Neural crest cell (in vitro differentiated cells): Measurements from ENCODE around the gene KRTAP5-11. TPM values are rescaled to one million over a fixed set of nuclear protein-coding genes. Genes with fewer than 3 reads are reported as not detected.
"Not testable (repeated sequence)": the region's sequence is repeated elsewhere in the genome, so short reads cannot be mapped to it uniquely, and the experiment has no call there.

ENCODE experiments used
- DNase-seq: peaks from one replicate; pipeline ENCODE4 v3.0.0; 2021; ENCODE audit warnings: low read depth, mixed read lengths, low spot score
- H3K27ac Mint-ChIP-seq: one replicate; pipeline ENCODE4 v1.8.0; 2021; ENCODE audit warnings: mild to moderate bottlenecking, mixed read lengths; ENCODE audit not compliant: unreplicated experiment
- H3K27me3 Mint-ChIP-seq: 2 replicates; pipeline ENCODE4 v1.8.0; 2021; ENCODE audit warnings: low read depth, mild to moderate bottlenecking, mixed read lengths
- H3K36me3 Mint-ChIP-seq: 2 replicates; pipeline ENCODE4 v1.8.0; 2021; ENCODE audit warnings: low read depth, mild to moderate bottlenecking, mixed read lengths
- H3K4me1 Mint-ChIP-seq: 2 replicates; pipeline ENCODE4 v1.8.0; 2021; ENCODE audit warnings: mixed read lengths
- H3K4me3 Mint-ChIP-seq: one replicate; pipeline ENCODE4 v1.8.0; 2021; ENCODE audit warnings: mild to moderate bottlenecking, mixed read lengths
- H3K9me3 Mint-ChIP-seq: 2 replicates; pipeline ENCODE4 v1.8.0; 2021; ENCODE audit warnings: mixed read lengths
- total RNA-seq: library from RNA; stranded (reverse); gene quantifications from 2 replicates; pipeline ENCODE4 v1.2.1, GENCODE V29; 2021
- TF ChIP-seq, protein P1 (sequence below): fragments of 200-600 bp; sonication (generic); conservative IDR thresholded peaks from 2 replicates; pipeline ENCODE4 v1.5.0; 2021; ENCODE audit warnings: antibody characterized with exemption, mild to moderate bottlenecking

KRTAP5-11 gene
- total RNA-seq, 1 donor from 2014 or later = not detected

DNA sequence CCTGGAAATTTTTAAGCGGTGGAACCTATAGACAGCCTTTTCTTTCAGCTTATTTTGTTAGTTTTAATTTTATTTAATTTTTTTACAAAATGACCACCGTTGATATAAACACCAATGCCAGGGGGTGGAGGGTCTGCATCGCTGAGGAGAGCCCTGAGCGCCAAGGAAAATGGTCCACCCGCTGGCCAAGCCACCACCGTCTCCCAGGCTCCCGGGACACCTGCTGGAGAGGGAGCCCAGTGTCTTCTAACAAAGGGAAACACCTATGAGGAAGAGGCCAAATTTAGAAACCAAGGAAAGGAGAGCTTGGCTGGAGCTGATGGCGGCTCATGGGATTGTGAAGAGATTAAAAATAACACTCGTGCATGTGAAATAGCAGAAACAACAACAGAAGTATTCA is 45.1 kb downstream of the KRTAP5-11 start:
- H3K27me3 Mint-ChIP-seq = no peaks in the 10 kb centered on the region

DNA sequence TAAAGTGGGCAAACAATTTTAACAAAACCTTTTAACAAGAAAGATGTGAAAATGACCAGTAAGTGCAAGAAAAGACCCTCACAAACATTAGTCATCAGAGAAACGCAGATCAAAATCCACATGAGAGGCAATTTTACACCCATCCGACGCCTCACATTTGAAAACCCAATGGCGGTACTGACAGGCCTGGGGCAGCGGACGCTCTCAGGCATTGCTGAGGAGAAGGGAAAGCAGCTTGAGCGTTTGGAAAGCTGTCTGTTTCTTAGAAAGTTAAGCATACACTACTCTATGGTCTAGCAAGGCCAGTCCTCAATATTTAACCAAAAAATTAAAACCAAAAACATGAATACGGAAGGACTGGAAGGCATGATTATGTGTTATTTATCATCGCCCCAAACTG is 46.9 kb downstream of the KRTAP5-11 start:
- DNase-seq = no peak
- Mint-ChIP-seq H3K36me3 (no peaks in the 10 kb centered on the region), H3K4me3 (no peak overlapping the region), H3K9me3 (no peaks in the 10 kb centered on the region), H3K4me1 (no peaks in the 10 kb centered on the region), H3K27ac (no peak overlapping the region), H3K27me3 (no peaks in the 10 kb centered on the region)
- TF ChIP-seq, protein P1, sequence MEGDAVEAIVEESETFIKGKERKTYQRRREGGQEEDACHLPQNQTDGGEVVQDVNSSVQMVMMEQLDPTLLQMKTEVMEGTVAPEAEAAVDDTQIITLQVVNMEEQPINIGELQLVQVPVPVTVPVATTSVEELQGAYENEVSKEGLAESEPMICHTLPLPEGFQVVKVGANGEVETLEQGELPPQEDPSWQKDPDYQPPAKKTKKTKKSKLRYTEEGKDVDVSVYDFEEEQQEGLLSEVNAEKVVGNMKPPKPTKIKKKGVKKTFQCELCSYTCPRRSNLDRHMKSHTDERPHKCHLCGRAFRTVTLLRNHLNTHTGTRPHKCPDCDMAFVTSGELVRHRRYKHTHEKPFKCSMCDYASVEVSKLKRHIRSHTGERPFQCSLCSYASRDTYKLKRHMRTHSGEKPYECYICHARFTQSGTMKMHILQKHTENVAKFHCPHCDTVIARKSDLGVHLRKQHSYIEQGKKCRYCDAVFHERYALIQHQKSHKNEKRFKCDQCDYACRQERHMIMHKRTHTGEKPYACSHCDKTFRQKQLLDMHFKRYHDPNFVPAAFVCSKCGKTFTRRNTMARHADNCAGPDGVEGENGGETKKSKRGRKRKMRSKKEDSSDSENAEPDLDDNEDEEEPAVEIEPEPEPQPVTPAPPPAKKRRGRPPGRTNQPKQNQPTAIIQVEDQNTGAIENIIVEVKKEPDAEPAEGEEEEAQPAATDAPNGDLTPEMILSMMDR = no peak

More for the DNA sequence above, 45.1 kb downstream of the KRTAP5-11 start:
- Mint-ChIP-seq H3K4me3 (no peak overlapping the region), H3K9me3 (no peaks in the 10 kb centered on the region), H3K36me3 (no peaks in the 10 kb centered on the region), H3K27ac (no peak overlapping the region), H3K4me1 (no peaks in the 10 kb centered on the region)
- TF ChIP-seq, protein P1 = no peak
- DNase-seq = no peak

DNA sequence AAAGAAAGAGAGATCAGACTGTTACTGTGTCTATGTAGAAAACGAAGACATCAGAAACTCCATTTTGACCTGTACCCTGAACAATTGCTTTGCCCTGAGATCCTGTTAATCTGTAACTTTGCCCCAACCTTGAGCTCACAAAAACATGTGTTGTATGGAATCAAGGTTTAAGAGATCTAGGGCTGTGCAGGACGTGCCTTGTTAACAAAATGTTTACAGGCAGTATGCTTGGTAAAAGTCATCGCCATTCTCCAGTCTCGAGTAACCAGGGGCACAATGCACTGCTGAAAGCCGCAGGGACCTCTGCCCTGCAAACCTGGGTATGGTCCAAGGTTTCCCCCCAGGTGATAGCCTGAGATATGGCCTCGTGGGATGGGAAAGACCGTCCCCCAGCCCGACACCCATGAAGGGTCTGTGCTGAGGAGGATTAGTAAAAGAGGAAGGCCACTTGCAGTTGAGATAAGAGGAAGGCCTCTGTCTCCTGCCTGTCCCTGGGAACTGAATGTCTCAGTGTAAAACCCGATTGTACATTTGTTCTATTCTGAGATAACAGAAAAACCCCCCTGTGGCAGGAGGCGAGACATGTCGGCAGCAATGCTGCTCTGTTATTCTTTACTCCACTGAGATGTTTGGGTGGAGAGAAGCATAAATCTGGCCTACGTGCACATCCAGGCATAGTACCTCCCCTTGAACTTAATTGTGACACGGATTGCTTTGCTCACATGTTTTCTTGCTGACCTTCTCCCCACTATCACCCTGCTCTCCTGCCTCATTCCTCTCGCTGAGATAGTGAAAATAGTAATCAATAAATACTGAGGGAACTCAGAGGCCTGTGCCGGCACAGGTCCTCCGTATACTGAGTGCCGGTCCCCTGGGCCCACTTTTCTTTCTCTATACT is 47.7 kb downstream of the KRTAP5-11 start:
- H3K4me1 Mint-ChIP-seq, H3K36me3 Mint-ChIP-seq, H3K27ac Mint-ChIP-seq, DNase-seq, H3K9me3 Mint-ChIP-seq, H3K4me3 Mint-ChIP-seq, H3K27me3 Mint-ChIP-seq: not testable (repeated sequence)

DNA sequence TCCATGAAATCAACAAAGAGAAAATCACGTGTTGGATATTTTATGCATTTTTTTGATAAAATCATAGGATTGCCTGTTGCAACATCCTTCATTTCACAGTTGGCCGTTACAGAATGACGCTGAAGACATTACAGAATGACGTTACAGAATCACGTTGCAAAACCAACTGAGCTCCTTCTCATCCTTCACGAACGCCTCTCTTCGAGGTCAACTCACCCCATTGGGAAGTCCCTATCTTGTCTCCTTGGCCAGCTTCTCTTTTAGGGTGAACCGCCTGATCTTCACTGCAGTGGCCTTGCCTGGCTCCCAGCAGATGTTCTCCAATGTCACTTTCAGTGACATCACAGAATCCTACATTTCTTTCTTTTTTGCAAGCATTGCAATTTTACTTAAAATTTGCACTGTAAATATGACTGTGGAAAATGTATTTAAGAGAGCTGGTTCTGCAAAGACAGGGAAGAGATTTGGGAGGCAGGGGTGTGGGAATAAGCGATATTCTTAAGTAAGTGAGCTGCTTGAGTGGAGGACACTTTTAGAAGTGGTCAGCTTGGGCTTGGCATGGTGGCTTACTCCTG is 50.6 kb downstream of the KRTAP5-11 start:
- H3K27ac Mint-ChIP-seq = no peak overlapping the region
- DNase-seq = no peak
- H3K4me1 Mint-ChIP-seq = no peaks in the 10 kb centered on the region
- TF ChIP-seq, protein P1 = no peak
- no peak overlapping the region for H3K4me3 Mint-ChIP-seq
- no peaks in the 10 kb centered on the region for H3K9me3 Mint-ChIP-seq
- H3K36me3 Mint-ChIP-seq = no peaks in the 10 kb centered on the region
- no peaks in the 10 kb centered on the region for H3K27me3 Mint-ChIP-seq

Other genes starting within 250 kb of the KRTAP5-11 start
- 193 and 208 TPM in 2 replicates for gene DHCR7, start 134.5 kb downstream of the KRTAP5-11 start, total RNA-seq
- 42.9 and 45.1 TPM in 2 replicates for gene NADSYN1, start 129.7 kb downstream of the KRTAP5-11 start, total RNA-seq
- gene KRTAP5-7, start 55.6 kb downstream of the KRTAP5-11 start, total RNA-seq = not detected in 2 replicates
- gene KRTAP5-8, start 44.9 kb downstream of the KRTAP5-11 start, total RNA-seq = 0.25 TPM in 1 of 2 replicates, not detected in the other
- gene KRTAP5-9, start 34.5 kb downstream of the KRTAP5-11 start, total RNA-seq = not detected in 2 replicates
- gene KRTAP5-10, start 17.3 kb downstream of the KRTAP5-11 start, total RNA-seq = not detected in 2 replicates